ENCODE measurements around the gene TMA7B.

The TMA7B gene

DNA sequence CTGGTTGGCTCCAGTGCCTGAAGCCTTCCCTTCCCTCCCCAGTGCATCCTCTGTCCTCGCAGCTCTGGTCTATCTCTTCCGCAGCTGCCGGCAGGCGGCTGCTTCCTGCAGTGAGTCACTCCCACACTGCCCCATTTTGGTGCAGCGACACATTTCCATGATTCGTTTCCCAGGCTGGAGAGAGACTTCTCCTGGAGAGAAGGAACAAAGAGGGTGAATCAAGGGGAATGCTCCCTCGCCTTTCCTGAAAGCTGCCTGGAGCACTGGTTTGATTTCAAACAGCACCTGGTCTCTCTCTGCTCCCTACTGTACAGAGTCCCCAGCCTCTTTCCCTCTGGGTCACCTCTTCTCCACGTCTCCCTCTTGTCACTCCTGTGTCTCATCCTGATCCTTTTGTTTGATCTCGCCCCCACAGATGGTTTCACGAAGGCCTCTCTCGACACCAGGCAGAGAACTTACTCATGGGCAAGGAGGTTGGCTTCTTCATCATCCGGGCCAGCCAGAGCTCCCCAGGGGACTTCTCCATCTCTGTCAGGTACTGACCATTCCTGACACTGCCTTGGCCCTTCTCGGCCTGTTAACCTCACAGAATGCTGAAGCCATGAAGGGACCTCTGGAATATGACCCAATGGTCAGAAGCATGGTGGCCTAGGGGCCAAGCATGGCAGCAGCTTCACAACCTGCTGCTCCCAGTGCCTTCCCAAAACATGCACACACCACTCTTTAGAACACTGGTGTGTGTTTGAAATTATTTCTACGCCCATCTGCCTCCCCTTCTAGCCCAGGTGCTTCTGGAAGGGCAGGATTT is at the start of gene TMA7B:
Gene TMA7B, plus strand, starts transcription at position 758 of the 808 bp plus-strand sequence. CDS start 3,978 bp downstream, outside the sequence.
- peak; percentile 47 for DNase-seq (ENCODE audit: low spot score)

DNA sequence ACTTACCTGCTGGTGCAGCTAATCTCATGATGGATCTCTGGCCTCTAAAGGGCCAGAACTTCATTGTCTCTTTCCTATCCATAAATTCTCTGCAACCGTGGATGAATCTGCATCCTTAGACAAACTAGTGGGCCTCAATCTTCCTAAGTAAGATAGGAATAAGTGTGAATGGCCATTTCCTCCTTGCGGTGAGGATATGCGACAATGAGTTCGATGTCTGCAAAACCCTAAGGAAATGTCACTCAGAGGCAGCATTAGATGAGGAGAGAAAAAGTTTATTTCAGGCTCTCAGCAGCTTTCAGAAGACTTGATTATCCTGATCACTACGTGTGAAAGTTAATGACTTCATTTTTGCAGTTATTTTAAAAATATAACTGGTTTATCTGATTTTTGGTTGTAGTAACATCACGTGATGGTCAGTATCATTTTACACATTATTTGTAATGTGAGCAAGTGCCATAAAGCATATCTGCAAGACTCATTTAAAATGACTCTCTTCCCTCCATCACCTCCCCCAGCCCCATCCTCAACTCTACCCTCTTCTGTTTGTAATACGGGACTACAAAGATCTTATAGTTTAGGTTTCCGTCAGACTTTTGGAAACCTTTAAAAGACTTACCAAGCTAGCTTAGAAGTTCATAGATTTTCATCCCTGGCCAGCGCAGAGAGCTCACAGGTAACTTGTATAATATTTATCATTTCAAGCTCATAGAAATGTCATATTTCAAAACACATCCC is 49.2 kb upstream of the TMA7B start:
- no peak for DNase-seq (ENCODE audit: low spot score)

DNA sequence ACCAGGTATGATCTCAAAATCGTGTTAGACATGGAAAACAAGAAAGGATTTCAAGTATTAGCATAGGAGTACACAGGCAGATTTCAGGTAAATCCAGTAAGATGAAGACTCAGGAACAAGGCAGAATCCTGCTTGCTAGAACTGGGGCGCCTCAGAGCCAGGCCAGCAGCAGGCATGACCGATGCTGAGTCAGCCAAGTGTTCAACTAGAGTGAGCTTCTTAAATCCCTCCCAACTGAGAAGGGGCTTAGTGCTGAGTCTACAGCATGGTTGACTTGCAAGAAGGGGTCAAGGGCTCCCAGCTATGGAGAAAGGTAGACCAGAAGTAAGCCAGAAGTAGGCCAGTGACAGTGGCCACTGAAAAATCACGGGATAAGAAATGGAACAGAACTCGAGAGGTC is 46.9 kb upstream of the TMA7B start:
- DNase-seq (ENCODE audit: low spot score), result no peak

DNA sequence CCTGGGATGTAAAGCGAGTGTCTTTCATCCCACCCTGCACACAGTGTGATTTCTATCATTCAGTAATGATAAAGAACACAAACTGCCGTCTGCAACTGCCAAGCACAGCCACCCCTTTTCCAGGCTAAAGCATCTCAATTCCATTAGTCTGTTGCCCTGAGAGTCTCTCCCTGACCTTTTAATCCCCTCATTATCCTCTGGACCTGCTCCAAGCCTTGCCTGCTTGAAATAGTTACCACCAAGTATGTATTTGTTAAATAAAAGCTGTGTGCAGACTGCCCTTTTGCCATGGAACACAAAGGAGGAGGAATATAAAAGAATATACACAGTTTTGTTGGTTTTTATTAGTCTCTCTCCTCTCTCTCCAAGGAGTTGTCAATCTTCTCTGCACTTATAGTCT is 46.3 kb upstream of the TMA7B start:
- no peak for DNase-seq (ENCODE audit: low spot score)

DNA sequence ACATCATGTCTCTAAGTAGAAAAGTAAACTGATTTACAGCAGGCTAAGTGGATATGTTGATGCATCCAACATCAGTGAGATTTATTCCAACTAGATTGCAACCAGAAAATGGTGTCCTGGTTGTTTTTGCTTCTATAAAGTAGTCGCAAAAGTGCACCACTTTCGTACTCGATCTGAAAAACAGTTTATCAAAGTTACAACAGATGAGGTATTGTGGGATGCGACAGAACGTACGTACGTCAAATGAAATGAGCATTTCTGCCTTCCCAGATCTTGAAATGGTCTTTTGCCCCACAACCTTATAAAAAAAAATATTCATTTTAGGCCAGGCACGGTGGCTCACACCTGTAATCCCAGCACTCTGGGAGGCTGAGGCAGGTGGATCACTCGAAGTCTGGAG is 45.6 kb upstream of the TMA7B start:
- DNase-seq (ENCODE audit: low spot score), result no peak

DNA sequence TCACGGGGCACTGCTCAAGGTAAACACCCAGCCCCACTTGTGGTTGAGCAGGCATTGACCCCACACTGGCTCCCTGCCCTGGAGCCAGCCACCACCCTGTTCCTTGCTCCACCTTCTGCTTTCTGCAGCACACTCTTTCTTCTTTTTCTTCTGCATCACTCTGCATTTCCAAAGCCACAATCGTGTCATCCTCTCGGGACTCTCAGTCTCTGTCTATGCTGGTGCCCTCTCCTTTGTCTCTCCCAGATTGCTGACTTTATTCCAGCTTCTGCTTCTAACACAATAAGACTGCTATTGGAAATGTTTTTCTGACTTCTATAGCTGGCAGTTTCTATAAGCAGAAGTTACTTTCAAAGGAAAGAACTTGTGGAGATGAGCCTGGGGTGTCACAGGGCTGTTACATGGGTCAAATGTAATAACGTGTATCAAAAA is 44.9 kb upstream of the TMA7B start:
- DNase-seq (ENCODE audit: low spot score), result no peak

DNA sequence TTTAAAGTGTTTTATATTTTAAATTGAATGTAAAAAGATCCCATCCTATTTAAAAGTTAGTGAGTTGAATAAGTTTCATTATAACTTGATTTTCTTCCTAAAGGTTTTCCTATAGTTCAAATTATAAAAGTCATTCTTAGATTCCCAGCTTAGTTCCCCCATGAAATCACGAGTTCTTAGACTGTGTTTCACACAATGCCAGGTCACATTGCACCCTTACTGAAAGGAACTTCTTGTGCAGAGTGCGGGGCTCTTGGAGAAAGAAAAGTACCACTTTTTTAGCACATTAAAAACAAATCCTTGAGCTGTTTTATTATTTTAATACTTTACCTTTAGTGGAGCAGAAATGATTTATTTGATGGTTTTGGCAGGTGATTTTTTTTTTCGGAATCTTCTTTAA is 43.7 kb upstream of the TMA7B start:
- no peak for DNase-seq (ENCODE audit: low spot score)

DNA sequence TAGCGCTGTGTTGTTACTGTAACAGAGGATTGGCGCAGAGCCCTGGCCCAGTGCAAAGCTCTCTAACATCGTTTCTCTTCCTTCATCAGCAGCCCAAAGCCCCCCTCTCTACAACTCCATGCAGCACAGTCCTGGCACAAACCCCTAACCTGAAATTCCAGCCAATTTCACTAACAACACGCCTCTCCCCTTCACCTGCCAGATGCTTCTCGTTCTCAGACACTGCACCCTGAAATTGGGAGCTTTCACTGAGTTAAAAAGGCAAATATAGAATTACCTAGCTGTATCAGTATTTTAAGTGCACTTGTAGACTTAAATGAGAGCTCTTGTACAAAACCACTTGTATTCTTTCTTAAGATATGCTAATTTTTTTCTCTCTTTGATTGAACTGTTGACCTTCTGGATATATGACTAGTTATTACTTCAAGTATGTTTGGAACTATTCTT is 43.0 kb upstream of the TMA7B start:
- DNase-seq (ENCODE audit: low spot score), result no peak

DNA sequence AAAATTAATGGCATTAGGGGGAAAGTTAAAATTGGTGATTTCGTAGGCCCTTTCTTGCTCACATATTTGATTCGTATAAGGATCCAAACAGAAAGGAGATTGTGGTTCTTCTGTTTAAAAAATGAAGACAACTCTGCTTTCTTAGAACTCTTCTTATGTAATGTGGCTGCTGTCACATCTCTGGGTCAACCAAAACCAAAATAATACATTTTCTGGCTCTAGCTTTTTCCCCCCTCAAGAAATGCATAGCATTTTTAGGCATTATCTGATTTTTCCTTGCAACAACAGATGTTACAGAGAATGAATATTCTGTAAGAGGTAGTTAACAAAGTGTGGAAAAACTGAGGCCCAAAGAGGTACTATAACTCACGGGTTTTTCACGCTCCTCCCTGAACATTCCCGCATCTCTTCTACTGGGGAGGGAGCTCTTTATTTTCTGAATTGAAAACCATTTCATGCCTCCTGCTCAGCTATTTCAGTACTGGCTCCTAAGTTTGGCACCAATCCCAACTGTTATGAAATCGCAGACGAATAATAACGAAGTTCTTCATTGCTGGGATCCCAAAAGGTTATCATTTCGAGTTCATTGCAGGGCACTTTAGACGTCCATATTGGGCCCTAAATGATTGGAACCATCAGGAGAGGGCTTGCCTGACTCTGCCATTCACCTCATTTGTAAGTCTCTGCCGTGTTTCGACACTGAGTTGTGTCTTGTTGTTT is 42.3 kb upstream of the TMA7B start:
- DNase-seq (ENCODE audit: low spot score), result no peak

DNA sequence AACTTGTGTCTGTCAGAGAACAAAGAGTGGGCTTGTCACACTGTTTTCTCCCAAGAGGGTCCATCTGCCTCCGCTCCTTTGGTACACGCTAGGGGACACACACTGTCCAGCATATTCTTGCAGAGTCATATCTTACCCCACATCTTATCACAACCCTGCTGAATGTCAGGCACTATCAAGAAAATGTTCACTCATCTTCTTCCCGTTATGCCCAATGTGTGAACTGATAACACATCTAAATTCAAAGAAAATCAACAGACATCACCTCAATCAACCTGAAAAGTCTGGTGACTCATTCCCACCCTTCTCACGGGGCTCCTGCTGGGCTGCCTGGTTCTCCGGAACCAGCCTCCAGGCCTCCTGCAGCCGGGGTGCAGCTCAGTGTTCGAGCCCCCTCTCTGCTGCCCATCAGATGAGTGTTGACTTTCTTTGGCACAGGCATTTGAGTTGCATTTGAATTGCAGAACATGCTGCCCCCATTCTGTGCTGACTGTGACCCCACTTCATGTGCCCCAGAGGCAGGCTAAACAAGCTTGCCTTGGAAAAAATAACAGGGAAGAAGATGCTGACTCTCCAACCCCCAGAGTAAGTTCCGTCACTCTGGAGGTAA is 40.0 kb upstream of the TMA7B start:
- peak; percentile 52 for DNase-seq (ENCODE audit: low spot score)

DNA sequence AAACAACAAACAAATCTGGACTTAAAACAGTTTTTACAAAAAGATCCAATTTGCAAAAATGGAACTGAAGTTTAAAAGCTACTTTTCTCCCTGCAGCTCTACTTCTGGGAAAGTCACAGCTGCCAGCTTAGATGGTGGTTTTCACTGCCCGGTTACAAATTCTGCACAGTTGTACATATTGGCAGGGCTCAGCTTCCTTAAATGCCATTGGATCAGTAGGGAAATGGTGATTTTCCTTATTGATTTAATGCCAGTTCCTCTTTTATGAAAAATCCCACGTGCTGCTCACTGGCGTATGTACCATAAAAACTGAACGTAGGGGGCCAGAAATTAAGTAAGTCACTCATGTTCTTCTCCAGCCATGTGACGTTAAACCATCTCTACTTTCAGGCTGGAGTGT is 36.5 kb upstream of the TMA7B start:
- no peak for DNase-seq (ENCODE audit: low spot score)

DNA sequence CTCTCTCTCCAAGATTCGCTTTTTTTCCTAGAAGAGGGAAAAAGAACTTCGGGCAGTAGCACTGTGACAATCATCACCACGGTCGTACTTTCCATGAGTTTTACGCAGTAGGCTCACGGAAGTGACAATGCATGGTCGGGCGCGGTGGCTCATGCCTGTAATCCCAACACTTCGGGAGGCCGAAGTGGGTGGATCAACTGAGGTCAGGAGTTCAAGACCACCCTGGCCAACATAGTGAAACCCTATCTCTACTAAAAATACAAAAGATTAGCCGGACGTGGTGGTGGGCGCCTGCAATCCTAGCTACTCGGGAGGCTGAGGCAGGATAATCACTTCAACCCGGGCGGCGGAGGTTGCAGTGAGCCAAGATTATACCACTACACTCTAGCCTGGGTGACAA is 35.9 kb upstream of the TMA7B start:
- DNase-seq (ENCODE audit: low spot score), result no peak

DNA sequence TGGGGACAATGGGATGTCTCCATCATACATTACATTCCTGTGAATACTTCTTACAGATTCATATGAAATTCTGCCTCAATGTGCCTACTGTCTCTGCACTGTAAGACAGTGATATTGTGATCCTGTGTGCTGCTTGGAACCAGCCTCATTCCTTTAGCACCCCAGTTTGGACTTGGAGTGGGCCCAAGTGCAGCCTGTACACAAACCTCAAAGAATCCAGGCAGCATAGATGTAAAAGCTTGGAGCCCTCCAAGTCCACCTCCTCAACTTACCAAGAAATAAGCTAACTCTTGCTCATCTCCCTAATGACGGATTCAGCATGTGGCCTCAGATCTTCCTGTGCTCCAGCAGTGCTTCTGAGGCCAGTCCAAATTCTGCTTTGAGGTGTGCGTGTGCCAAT is 34.9 kb upstream of the TMA7B start:
- no peak for DNase-seq (ENCODE audit: low spot score)

DNA sequence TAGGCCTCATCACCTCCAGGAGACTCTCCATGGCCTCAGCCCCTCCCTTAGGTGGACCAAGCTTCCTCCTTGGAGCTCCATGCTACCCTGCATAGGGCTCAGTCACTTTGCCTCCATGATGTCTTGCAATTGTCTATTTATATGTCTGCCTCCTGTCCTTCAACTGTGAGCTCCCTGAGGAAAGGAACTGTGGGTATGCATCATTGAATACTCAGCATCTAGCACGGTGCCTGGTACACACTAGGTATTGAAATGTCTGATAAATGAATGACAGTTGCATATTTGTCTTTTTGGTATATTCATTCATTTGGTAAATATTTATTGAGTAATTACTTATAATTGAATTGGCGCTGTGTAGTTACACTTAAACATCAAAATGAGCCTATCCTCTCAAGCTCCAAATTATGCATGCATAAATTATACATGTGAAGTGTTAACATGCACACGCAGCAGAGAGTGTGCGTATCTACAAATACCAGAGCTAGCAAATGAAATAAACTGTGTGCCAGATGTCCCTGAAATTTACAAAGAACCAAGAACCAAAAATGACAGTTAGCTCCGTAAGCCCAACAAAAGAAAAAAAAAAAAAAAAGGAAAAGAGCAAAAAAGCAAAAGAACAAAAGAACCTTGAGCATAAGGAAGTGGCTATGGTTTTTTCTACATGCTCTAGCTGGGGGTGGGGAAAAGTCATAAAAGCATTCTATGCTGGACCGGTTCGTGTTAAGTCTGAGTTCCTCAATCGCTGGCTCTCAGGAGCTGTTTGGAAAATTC is 34.1 kb upstream of the TMA7B start:
- peak; percentile 53 for DNase-seq (ENCODE audit: low spot score)

DNA sequence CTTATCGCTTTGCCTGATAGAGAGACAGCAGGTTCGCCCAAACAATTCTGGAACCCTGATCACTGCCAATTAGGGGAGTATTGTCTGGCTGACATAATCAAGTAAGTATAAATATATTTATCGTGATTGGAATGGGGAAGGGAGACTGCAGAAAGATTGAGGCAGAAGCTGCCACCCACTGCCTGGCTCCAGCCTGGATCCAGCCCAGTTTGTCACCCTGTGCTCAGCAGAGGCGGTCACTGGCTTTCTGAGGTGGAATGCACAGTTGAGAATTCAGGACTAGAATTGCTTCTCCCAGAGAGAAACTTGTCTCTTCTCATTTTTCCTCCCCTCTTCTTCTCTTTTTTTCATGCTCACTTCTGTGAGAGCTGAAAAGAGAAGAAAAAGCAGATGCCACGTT is 33.4 kb upstream of the TMA7B start:
- DNase-seq (ENCODE audit: low spot score), result no peak

DNA sequence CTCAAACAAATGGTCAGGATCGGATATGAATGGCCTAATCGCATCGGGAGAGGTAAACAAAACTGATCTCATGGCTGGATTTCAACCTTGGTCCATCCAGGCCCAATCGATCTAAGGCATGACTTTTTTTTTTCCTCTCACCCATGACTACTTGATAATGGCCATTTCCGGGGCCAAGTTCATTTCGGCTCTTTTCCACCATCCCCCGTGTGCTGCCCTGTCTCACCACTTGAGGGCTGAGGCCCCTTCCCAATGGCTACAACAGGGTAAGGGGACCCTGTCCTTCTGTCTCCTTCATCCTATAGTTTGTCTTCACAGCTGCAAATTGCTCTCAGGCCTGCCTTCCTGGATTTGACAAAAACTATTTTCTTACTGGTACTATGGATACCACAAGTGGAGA is 32.7 kb upstream of the TMA7B start:
- DNase-seq (ENCODE audit: low spot score), result no peak

DNA sequence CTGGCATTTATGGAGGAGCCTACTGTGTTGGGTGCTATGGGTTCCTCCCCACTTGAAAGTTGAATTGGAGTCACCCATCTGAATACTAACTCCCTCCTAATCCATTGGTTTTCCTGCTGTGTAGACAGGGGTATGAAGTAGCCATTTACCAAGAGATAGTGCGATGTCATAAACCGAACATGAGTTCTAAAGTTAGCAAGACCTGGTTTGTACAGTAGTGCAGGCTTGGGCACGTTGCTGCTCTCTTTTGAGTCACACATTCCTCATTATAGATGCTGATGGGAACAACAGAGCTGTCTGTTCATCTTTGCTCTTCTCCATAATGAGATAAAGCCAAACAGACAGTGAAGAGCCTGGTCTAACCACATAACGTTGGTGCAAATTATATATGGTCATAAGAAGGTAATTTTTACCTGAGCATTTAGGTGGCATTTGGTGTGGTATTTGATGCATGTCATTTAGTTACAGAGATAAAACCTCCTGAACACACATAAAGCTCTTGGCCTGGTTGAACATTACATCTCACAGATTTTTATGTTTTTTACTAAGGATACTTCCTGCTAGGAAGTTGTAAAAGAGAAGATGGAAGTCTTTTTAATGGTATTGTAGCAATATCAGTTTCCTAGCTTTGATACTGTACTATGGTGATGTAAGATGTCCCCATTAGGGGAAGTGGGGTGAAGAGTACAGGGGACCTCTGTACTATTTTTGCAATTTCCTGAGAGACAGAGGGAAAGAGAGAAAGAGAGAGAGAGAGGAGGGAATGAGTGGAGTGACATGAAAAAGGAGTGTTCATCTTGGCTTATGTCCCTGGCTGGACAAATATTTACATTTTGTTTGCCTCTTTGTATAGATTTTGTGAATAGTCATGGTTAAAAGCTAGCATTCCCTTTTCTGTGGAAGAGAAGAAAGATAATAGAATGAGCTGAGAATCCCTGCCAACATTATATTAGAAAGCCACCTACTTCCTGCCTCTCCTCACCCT is 31.4 kb upstream of the TMA7B start:
- no peak for DNase-seq (ENCODE audit: low spot score)

DNA sequence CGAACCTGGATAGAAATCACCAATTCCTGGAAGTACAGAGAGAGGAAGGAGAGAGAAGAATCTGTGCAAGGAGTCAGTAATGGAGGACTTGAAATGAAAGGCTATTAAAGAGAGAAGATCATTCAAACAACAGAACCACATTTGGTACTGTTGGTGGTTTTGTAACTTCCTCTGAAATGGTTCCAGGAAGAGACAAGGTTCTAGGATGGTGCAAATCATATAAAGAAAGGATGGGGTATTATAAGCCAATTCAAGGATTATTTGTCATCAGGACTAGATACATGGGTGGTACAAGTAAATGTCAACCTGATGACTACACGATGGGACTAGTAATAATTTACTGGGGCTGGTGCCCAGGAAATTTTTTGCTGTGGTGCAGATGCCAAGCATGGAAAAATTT is 28.9 kb upstream of the TMA7B start:
- no peak for DNase-seq (ENCODE audit: low spot score)

DNA sequence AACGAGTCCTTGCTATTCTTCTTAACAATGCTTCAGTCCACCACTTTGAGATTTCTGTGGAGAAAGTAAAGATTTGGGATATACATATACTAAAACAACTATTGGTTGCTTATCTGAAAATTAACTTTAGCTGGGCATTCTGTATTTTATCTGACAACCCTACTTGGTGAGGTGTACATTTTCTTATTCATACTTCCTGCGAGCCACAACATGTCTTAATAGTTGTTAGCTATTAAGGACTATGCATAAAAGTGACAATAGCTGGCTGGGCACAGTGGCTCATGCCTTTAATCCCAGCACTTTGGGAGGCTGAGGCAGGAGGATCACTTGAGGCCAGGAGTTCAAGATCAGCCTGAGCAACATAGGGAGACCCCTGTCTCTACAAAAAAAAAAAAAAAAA is 28.0 kb upstream of the TMA7B start:
- DNase-seq (ENCODE audit: low spot score), result no peak

DNA sequence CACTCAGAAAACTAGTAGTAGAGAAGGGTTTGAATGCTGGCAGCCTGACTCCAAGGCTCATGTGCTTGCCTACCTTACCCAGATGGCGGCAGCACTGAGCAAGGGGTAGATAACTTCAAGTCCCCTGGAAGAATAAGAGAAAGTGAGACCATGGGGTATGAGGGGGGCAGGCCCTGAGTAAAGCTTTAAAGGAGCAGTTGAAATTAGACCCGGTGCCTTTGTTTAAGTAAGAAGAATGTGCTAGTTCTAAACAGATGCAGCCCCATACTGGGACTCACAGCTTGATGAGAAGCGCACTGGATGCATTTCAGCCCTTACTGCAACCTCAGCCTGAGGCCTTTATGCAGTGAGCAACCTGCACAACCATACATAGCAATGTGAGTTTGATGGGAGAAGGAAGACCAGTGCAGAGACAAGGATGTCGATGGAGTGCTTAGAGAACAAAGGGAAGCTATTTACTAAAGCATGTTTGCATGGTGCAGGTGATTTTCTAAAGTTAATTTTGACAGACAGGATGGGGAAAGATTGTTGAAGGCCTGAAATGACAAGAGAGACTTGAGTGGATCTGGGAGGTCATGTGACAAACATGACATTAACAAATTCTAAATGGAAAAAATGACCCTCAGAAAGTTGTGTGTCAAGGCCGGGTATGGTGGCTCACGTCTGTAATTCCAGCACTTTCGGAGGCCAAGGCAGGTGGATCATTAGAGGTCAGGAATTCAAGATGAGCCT is 27.1 kb upstream of the TMA7B start:
- DNase-seq (ENCODE audit: low spot score), result peak; percentile 36

All from CD4-positive, alpha-beta T cell treated with Interleukin-6 at 100 ng/mL for 8 hours (primary cell).